Lower leg skin (tissue), 4 donors: ENCODE data around the gene FAM107A. TPM values are rescaled to one million over a fixed set of nuclear protein-coding genes. Genes with fewer than 3 reads are reported as not detected.

Experiments used
- DNase-seq, 2 donors: peaks; one replicate each; pipeline ENCODE4 v3.0.0-alpha.2; 2019; ENCODE audit warnings: low spot score in 2 of 2
- H3K4me3 ChIP-seq: fragments of 200-600 bp; sonication (generic); 2 replicates; pipeline ENCODE4 v1.5.1; 2017; ENCODE audit warnings: mild to moderate bottlenecking, low read depth; ENCODE audit not compliant: poor library complexity, severe bottlenecking
- POLR2A ChIP-seq, 2 donors: fragments of 450-650 bp; IDR thresholded peaks; one replicate each; pipeline ENCODE4 v1.6.1; 2016 to 2017; ENCODE audit warnings: antibody characterized with exemption in 2 of 2, mild to moderate bottlenecking in 1 of 2, moderate library complexity in 1 of 2
- WGBS, 2 donors: methylation state at CpG; one replicate each; pipeline ENCODE4 v1.1.5; 2018; 5-methylcytosine and 5-hydroxymethylcytosine counted together
- intact Hi-C: fragments of 100-400 bp; cut with DNase I; formaldehyde crosslinking; loops from one replicate; pipeline ENCODE4 v1.15.0; 2023; ENCODE audit warnings: low total_unique reads
- total RNA-seq, 4 donors: library from RNA; depleted of rRNA; stranded (reverse); fragments of >200 nt; gene quantifications; one replicate each; pipeline ENCODE4 v1.1.0, GENCODE V29; 2016
- TF ChIP-seq, protein P1 (sequence below), 3 donors: fragments of 450-650 bp; IDR thresholded peaks; one replicate each; pipeline ENCODE4 v1.5.1; 2016; ENCODE audit warnings: antibody characterized with exemption in 3 of 3, mild to moderate bottlenecking in 3 of 3, moderate library complexity in 2 of 3

FAM107A gene
- total RNA-seq, 4 donors from 2014 or later: 9.2 to 52.5 (median 16.9) TPM

DNA sequence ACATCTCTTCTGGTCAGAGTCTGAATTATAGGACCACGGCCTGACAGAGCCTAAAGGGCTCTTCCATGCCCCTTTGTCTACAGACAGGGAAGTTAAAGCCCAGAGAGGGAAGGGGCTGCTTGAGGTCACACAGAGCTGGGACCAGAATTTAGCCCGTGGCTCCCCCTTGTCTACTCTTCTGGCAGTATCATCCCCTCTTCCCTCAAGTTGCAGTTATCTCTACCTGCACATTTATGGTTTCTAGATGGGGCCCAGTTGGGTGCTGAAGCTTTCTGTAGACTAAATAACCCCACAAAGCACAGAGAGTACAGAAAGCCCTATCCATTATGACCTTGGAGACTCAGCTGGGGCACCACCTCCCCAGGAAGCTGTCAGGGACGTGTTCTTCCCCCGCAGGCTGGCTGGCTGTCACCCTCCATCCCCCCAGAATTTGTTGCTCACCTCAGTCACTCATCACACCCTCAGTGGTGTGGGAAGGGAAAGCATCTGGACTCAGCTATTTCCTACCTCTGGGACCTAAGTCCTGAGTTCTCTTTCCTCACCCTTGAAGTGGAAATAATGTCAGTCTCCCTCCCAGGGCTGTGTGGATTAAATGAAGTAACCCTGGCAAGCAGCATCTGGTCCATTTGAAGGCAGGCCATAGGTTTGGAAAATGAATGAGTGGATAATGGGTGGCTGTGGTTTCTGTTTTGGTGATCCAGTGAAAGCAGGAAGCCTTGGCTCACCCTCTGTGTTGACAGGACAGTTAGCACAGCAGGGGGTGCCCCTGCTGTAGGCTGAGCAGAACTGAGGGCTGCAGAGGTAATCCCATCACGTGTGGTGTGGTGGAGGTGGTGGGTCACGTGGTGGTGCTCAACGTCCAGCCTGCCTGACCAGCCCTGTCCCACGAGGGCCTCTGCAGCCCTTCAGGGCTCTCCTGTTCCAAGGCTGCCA, 56.5 kb downstream of the FAM107A start:
- peak in 1 of 2 donors; percentile 56 for DNase-seq
- TF ChIP-seq POLR2A (IDR thresholded peaks at IDR 0.05): no peak
- TF ChIP-seq, protein P1, sequence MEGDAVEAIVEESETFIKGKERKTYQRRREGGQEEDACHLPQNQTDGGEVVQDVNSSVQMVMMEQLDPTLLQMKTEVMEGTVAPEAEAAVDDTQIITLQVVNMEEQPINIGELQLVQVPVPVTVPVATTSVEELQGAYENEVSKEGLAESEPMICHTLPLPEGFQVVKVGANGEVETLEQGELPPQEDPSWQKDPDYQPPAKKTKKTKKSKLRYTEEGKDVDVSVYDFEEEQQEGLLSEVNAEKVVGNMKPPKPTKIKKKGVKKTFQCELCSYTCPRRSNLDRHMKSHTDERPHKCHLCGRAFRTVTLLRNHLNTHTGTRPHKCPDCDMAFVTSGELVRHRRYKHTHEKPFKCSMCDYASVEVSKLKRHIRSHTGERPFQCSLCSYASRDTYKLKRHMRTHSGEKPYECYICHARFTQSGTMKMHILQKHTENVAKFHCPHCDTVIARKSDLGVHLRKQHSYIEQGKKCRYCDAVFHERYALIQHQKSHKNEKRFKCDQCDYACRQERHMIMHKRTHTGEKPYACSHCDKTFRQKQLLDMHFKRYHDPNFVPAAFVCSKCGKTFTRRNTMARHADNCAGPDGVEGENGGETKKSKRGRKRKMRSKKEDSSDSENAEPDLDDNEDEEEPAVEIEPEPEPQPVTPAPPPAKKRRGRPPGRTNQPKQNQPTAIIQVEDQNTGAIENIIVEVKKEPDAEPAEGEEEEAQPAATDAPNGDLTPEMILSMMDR (IDR thresholded peaks at IDR 0.05): no peak
- H3K4me3 ChIP-seq: no peak overlapping the region
- 65 to 66% methylated on average over 8 of the region's 8 CpGs for WGBS, 2 donors
- intact Hi-C loops: no loop called here

DNA sequence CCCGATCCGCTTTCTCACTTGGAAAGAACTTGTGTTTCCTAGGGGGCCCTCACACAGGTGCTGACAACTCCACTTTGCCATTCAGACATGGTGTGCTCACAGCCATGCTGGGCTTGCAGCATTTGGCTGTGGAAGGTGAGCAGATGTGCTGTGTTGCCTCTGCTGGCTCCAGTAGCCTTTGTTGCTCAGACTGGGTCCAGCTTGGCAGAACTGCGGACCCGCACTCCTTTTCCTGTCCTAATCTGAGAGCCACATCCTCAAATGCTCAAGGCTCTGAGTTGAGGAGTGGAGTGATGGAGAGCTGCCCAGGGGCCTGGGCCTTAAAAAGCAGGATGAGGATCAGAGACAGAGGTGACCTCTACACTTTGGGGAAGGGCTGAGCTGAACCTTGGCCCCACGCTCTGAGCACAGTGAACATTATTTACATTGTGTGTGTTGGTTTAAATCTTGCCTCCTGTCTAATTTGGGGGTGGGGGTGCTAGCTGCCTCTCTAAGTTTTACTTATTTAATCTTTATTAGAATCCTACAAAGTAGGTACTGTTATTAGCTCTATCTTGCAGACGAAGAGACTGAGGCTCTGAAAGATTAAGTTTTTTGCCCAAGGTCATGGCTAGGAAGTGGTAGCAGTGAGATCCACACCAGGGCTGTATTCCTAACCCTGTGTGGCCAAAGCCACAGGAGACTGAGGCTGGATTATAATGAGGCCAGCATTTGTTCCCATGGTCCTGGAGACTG, 57.4 kb downstream of the FAM107A start:
- no peak for DNase-seq
- no peak overlapping the region for H3K4me3 ChIP-seq
- TF ChIP-seq, protein P1 (IDR thresholded peaks at IDR 0.05): no peak
- no peak for TF ChIP-seq POLR2A (IDR thresholded peaks at IDR 0.05)
- WGBS, 2 donors: 87 to 91% methylated on average over 6 of the region's 6 CpGs
- intact Hi-C loops: no loop called here

DNA sequence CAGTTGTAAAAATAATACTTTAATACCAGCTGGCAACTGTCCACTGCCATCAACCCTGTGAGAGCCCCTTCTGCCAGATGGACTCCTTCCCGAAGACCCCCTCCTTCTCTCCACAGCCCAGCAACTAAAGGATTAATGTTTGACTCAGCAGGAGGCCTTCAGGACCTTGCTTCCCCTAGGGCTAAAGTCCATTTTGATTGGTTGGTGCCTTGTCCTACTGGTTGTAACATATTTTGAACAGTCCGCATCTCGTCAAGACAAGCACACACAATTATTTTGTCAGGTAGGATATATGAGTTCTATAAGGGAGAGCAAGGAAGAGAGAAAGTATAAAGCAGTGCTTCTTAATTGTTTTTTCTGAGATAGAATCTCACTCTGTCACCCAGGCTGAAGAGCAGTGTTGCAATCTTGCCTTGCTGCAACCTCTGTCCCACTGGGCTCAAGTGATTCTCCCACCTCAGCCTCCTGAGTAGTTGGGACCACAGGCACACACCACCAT, 58.9 kb downstream of the FAM107A start:
- WGBS, 2 donors: 38% methylated on average over 3 of the region's 3 CpGs
- H3K4me3 ChIP-seq: no peak overlapping the region
- intact Hi-C loops: no loop called here
- DNase-seq: no peak
- TF ChIP-seq POLR2A (IDR thresholded peaks at IDR 0.05): no peak
- TF ChIP-seq, protein P1 (IDR thresholded peaks at IDR 0.05): no peak

DNA sequence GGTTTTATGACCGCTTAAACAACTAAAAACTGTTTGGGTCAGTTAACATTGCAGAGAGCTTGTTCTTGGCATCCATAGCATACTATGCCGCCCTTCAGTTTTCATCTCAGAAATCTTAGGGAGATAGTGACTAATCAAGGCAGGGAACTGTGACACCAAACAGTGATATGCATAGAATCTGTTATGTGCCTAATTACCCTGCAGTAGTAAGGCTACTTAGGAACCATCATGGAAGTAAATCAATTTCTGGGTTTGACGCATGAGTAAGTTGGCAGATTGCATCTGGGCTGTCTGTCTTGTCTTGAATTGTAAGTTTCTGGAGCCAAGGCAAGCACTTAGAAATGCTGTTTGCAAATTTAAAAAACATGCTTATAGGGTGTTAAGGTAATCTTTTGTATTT, 62.8 kb downstream of the FAM107A start:
- no peak overlapping the region for H3K4me3 ChIP-seq
- no peak for TF ChIP-seq POLR2A (IDR thresholded peaks at IDR 0.05)
- TF ChIP-seq, protein P1 (IDR thresholded peaks at IDR 0.05): no peak
- WGBS, 2 donors: 64 to 74% methylated on average over 3 of the region's 3 CpGs
- DNase-seq: no peak
- intact Hi-C loops: no loop called here

Other genes starting within 250 kb of the FAM107A start
- gene PXK, start 244.5 kb downstream of the FAM107A start, total RNA-seq: 10 to 100 TPM; 19.4 to 27.7 (median 23.9) TPM
- 100 to 1,000 TPM in 2 of 4 donors, 10 to 100 TPM in 2; 36.9 to 112 (median 77.8) TPM for gene PDHB, start 143.6 kb downstream of the FAM107A start, total RNA-seq
- 10 to 100 TPM in 3 of 4 donors, 1 to 10 TPM in 1; 9.4 to 14.8 (median 11.6) TPM for gene KCTD6, start 85.3 kb downstream of the FAM107A start, total RNA-seq
- 1 to 10 TPM; 2.6 to 6.6 (median 4.5) TPM for gene ACOX2, start 40.2 kb downstream of the FAM107A start, total RNA-seq
- gene FAM3D, start 89.4 kb upstream of the FAM107A start, total RNA-seq: 1 to 10 TPM in 3 of 4 donors, not detected in 1; 3.7 to 3.8 (median 3.8) TPM